HCT116 (cell line): ENCODE measurements around the gene KCNK13. TPM values are rescaled to one million over a fixed set of nuclear protein-coding genes. Genes with fewer than 3 reads are reported as not detected.

ENCODE experiments used
- ATAC-seq: fragments of 200-7000 bp; cut with Tn5 transposase; 2 replicates; pipeline ENCODE4 v1.9.1; 2020; ENCODE audit warnings: mild to moderate bottlenecking, moderate library complexity
- BruUV-seq: library from RNA; stranded (reverse); fragments of 400-500 nt; replicated peaks from 2 replicates; lab custom pipeline; 2021; lab: Mats Ljungman, UMichigan
- CTCF ChIA-PET: fragments of 300-600 bp; sonication (Branson Sonifier 250); formaldehyde crosslinking; loops from one replicate; lab custom pipeline; 2021; ENCODE audit warnings: antibody characterized with exemption; lab: Charles Lee
- POLR2A ChIA-PET: fragments of 300-600, 350-600 bp; sonication (Branson Sonifier 250); formaldehyde crosslinking; loops from one replicate; lab custom pipeline; 2021; ENCODE audit warnings: antibody characterized with exemption; lab: Charles Lee
- RAD21 ChIA-PET, 2 experiments: fragments of 300-600 bp; sonication (Branson Sonifier 250); formaldehyde crosslinking; loops; one replicate each; lab custom pipeline; 2023; ENCODE audit warnings: low total read pairs in 2 of 2; ENCODE audit not compliant: uncharacterized antibody in 2 of 2, unreplicated experiment in 2 of 2, low non-redundant PET in 1 of 2; lab: Charles Lee
- DNase-seq: peaks from one replicate; pipeline ENCODE4 v3.0.0-alpha.2; 2010; ENCODE audit warnings: low read depth, low spot score
- H2AFZ ChIP-seq: fragments of 200-600 bp; shearing (Covaris generic), sonication (generic); 2 replicates; pipeline ENCODE4 v1.6.1; 2017; ENCODE audit warnings: low read depth, mixed run types, mixed read lengths, antibody characterized with exemption, low read length; ENCODE audit not compliant: poor library complexity, severe bottlenecking
- H3K27ac ChIP-seq: 2 replicates; pipeline ENCODE4 v1.5.1; 2012; ENCODE audit warnings: low read depth, low read length
- H3K27me3 ChIP-seq: fragments of 200-600 bp; sonication (generic); 2 replicates; pipeline ENCODE4 v1.6.1; 2016; ENCODE audit warnings: mixed run types, low read length, mixed read lengths; ENCODE audit not compliant: insufficient read depth
- H3K36me3 ChIP-seq, 2 experiments: fragments of 200-500 bp in 1 of 2; fragments of 200-600 bp in 1 of 2; sonication (Bioruptor generic) in 1 of 2; sonication (generic) in 1 of 2; 2 replicates each; pipeline versions ENCODE4 v1.5.1 to v1.6.1; 2014 to 2016; ENCODE audit warnings: low read length in 2 of 2, inconsistent platforms in 1 of 2, mixed read lengths in 1 of 2, mixed run types in 1 of 2; ENCODE audit not compliant: insufficient read depth in 2 of 2, control insufficient read depth in 1 of 2
- H3K4me1 ChIP-seq, 2 experiments: fragments of 200-600 bp in 1 of 2; sonication (generic) in 1 of 2; 2 replicates each; pipeline versions ENCODE4 v1.5.1 to v1.6.1; 2012 to 2017; ENCODE audit warnings: low read length in 2 of 2, inconsistent platforms in 1 of 2, mild to moderate bottlenecking in 1 of 2, mixed read lengths in 1 of 2, mixed run types in 1 of 2, moderate library complexity in 1 of 2; ENCODE audit not compliant: insufficient read depth in 2 of 2, control insufficient read depth in 1 of 2
- H3K4me2 ChIP-seq: fragments of 200-600 bp; sonication (generic); 2 replicates; pipeline ENCODE4 v1.6.1; 2017; ENCODE audit warnings: mixed run types, low read length, mixed read lengths
- H3K4me3 ChIP-seq, 2 experiments: fragments of 200-600 bp in 1 of 2; sonication (generic) in 1 of 2; replicated peaks in 1 of 2; 2 replicates each; pipeline ENCODE4 v1.5.1; 2011 to 2016; ENCODE audit warnings: low read length in 2 of 2, control low read depth in 1 of 2, low read depth in 1 of 2, mild to moderate bottlenecking in 1 of 2, mixed read lengths in 1 of 2, mixed run types in 1 of 2
- H3K79me2 ChIP-seq: fragments of 200-600 bp; sonication (generic); 2 replicates; pipeline ENCODE4 v1.6.1; 2017; ENCODE audit warnings: mild to moderate bottlenecking, mixed run types, low read length, moderate library complexity, mixed read lengths; ENCODE audit not compliant: insufficient read depth
- H3K9ac ChIP-seq: fragments of 200-600 bp; sonication (generic); 2 replicates; pipeline ENCODE4 v1.6.1; 2016; ENCODE audit warnings: low read length, mixed read lengths
- H3K9me2 ChIP-seq: fragments of 200-600 bp; sonication (generic), shearing (Covaris generic); 2 replicates; pipeline ENCODE4 v1.6.1; 2017; ENCODE audit warnings: mixed run types, mild to moderate bottlenecking, moderate library complexity; ENCODE audit not compliant: insufficient read depth
- H3K9me3 ChIP-seq, 2 experiments: fragments of 200-500 bp in 1 of 2; fragments of 200-600 bp in 1 of 2; sonication (Bioruptor generic) in 1 of 2; sonication (generic) in 1 of 2; 2 replicates each; pipeline ENCODE4 v1.6.1; 2014 to 2017; ENCODE audit warnings: low read length in 2 of 2, mixed read lengths in 2 of 2, inconsistent platforms in 1 of 2, low read depth in 1 of 2, mild to moderate bottlenecking in 1 of 2, mixed run types in 1 of 2, moderate library complexity in 1 of 2; ENCODE audit not compliant: control insufficient read depth in 1 of 2, insufficient read depth in 1 of 2
- H4K20me1 ChIP-seq: fragments of 200-600 bp; sonication (generic), shearing (Covaris generic); 2 replicates; pipeline ENCODE4 v1.6.1; 2017; ENCODE audit warnings: mixed run types, mild to moderate bottlenecking, moderate library complexity; ENCODE audit not compliant: insufficient read depth
- CEBPB ChIP-seq: IDR thresholded peaks from 2 replicates; pipeline ENCODE4 v1.6.1; 2012; ENCODE audit warnings: low read depth
- EGR1 ChIP-seq: IDR thresholded peaks from 2 replicates; pipeline ENCODE4 v1.6.1; 2012; ENCODE audit warnings: low read depth
- ELF1 ChIP-seq: IDR thresholded peaks from 2 replicates; pipeline ENCODE4 v1.6.1; 2012; ENCODE audit warnings: low read depth, borderline replicate concordance
- EZH2 ChIP-seq: fragments of 200-600 bp; sonication (generic); IDR thresholded peaks from 2 replicates; pipeline ENCODE4 v1.6.1; 2017; ENCODE audit warnings: antibody characterized with exemption, mixed run types
- REST ChIP-seq: IDR thresholded peaks from 2 replicates; pipeline ENCODE4 v1.6.1; 2012; ENCODE audit warnings: low read depth
- SP1 ChIP-seq: IDR thresholded peaks from 2 replicates; pipeline ENCODE4 v1.6.1; 2012; ENCODE audit warnings: low read depth
- TCF7L2 ChIP-seq: IDR thresholded peaks from 2 replicates; pipeline ENCODE4 v1.7.0; 2011; ENCODE audit warnings: borderline replicate concordance, inconsistent platforms; ENCODE audit not compliant: insufficient read depth, insufficient read length; ENCODE audit errors: extremely low read depth
- YY1 ChIP-seq: IDR thresholded peaks from 2 replicates; pipeline ENCODE4 v1.6.1; 2011; ENCODE audit warnings: low read length, low read depth, moderate library complexity, mild to moderate bottlenecking; ENCODE audit not compliant: insufficient replicate concordance; ENCODE audit errors: extremely low read depth
- ZNF274 ChIP-seq: fragments of 200-500 bp; sonication (Bioruptor generic); IDR thresholded peaks from 2 replicates; pipeline ENCODE4 v1.6.1; 2014; ENCODE audit warnings: mild to moderate bottlenecking, low read depth, low read length, inconsistent platforms
- intact Hi-C: fragments of 100-400 bp; cut with micrococcal nuclease; formaldehyde crosslinking; loops from 2 replicates; pipeline ENCODE4 v1.10.0; 2022
- total RNA-seq: library from RNA; stranded (reverse); gene quantifications from one replicate; pipeline ENCODE4 v1.2.1, GENCODE V29; 2021; ENCODE audit not compliant: unreplicated experiment
- TF ChIP-seq, protein P1 (sequence below): IDR thresholded peaks from 2 replicates; pipeline ENCODE4 v1.6.1; 2012

KCNK13 gene
- total RNA-seq, 1 experiment from 2014 or later: 2.2 TPM

DNA sequence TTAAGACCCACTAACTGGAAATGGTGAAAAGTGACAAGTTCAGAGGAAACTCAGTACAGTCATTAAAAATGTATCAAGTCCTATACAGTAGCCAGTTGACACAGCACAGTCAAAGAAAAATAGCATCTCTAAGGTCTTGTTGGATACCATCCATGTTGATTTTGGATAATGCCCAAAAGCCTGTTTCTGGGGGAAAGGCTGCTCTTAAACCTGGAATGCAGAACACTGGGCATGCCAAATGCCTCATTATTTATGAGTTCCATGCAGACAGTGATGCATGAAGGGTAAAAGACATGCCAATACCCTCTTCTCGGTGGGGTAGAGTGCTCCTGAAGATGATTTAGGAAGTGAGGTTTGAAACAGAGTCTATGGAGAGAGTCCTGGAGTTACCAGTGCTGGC is 29.6 kb downstream of the KCNK13 start (continued):
- TF ChIP-seq REST (no peak), SP1 (no peak), EGR1 (no peak), YY1 (no peak), EZH2 (no peak)

DNA sequence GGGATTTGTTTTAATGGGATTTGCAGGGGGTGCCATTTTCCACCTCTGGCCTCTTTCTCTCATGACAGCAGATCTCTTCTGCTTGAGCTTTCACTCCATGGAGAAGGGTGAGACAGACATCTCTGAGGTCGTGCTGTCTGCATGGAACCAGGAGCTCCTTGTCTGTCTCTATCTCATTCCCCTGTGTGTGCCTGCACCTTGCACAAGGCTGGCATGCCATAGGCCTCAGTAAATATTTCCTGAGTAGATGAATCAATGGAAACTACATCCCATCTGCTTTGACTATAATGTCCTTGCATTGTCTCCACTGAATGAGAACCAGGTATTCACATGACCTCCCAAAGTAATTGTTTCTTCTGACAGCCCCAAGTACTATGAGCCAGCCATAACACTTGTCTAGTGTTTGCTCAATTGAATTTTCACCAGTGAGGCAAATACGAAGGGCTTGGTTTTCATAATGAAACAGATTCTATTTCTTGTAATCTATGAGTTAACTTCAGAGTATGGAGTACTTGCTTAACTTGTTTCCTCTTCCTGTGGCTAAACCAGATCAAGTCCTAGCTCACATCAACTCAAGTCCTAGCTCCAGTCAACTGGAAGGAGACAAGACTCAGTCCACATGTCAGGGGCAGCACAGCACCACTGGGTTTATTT is 32.3 kb downstream of the KCNK13 start:
- Histone ChIP-seq H3K27me3 (no peaks in the 10 kb centered on the region), H3K9me3 (no peaks in the 10 kb centered on the region), H3K9me2 (no peaks in the 10 kb centered on the region), H4K20me1 (no peaks in the 10 kb centered on the region), H2AFZ (no peak overlapping the region), H3K4me3 (no peak overlapping the region), H3K36me3 (no peaks in the 10 kb centered on the region), H3K4me2 (no peak overlapping the region), H3K79me2 (no peaks in the 10 kb centered on the region), H3K9ac (no peak overlapping the region), H3K4me1 (peaks cover 0 to 5% of the 10 kb centered on the region in 2 experiments; a peak in 2 of 4 replicates), H3K27ac (no peak overlapping the region)
- ATAC-seq (no peak), DNase-seq (no peak)
- ChIA-PET CTCF (no interaction called here), RAD21 (no interaction called here), POLR2A (no interaction called here)
- no peak for TF ChIP-seq ZNF274
- TF ChIP-seq CEBPB: no peak
- TF ChIP-seq, protein P1, sequence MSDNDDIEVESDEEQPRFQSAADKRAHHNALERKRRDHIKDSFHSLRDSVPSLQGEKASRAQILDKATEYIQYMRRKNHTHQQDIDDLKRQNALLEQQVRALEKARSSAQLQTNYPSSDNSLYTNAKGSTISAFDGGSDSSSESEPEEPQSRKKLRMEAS: no peak
- no peak for TF ChIP-seq ELF1
- TF ChIP-seq TCF7L2: no peak
- intact Hi-C loops: no loop called here
- BruUV-seq: no TSS peak
